Uterus (tissue), 4 donors: ENCODE measurements around the gene CTIF. TPM values are rescaled to one million over a fixed set of nuclear protein-coding genes. Genes with fewer than 3 reads are reported as not detected.
A peak's percentile ranks its signal among the peaks of the same experiment; 100 is the strongest.

ENCODE experiments used
- DNase-seq, 2 donors: peaks; one replicate each; pipeline ENCODE4 v3.0.0-alpha.2; 2019 to 2020
- H3K27ac ChIP-seq, 2 donors: fragments of 200-600 bp; sonication (generic); 1 replicate in 1 of 2; 2 replicates in 1 of 2; pipeline ENCODE4 v1.5.1; 2016 to 2018
- H3K27me3 ChIP-seq, 2 donors: fragments of 200-600 bp; sonication (generic); one replicate each; pipeline ENCODE4 v1.5.1; 2018 to 2019; ENCODE audit warnings: control low read depth in 1 of 2
- H3K36me3 ChIP-seq, 2 donors: fragments of 200-600 bp; sonication (generic); one replicate each; pipeline ENCODE4 v1.5.1; 2019; ENCODE audit warnings: control low read depth in 1 of 2
- H3K4me1 ChIP-seq, 2 donors: fragments of 200-600 bp; sonication (generic); one replicate each; pipeline ENCODE4 v1.5.1; 2018 to 2019; ENCODE audit warnings: control low read depth in 1 of 2
- H3K4me3 ChIP-seq, 2 donors: fragments of 200-600 bp; sonication (generic); 1 replicate in 1 of 2; 2 replicates in 1 of 2; pipeline ENCODE4 v1.5.1; 2018 to 2019; ENCODE audit warnings: mild to moderate bottlenecking in 1 of 2
- H3K9me3 ChIP-seq, 2 donors: fragments of 200-600 bp; sonication (generic); one replicate each; pipeline ENCODE4 v1.5.1; 2019; ENCODE audit warnings: control low read depth in 1 of 2
- CTCF ChIP-seq, 4 experiments: fragments of 200-600 bp in 2 of 4; fragments of 450-650 bp in 2 of 4; sonication (generic) in 2 of 4; IDR thresholded peaks; one replicate each; pipeline ENCODE4 v1.5.1; 2016 to 2019; ENCODE audit warnings: antibody characterized with exemption in 4 of 4, mild to moderate bottlenecking in 2 of 4, moderate library complexity in 1 of 4
- POLR2A ChIP-seq, 2 donors: fragments of 450-650 bp; IDR thresholded peaks; one replicate each; pipeline ENCODE4 v1.6.1; 2016; ENCODE audit warnings: antibody characterized with exemption in 2 of 2, mild to moderate bottlenecking in 1 of 2, moderate library complexity in 1 of 2
- intact Hi-C: fragments of 100-400 bp; cut with DNase I; formaldehyde crosslinking; loops from one replicate; pipeline ENCODE4 v1.15.1; 2023; ENCODE audit warnings: low total_unique reads
- total RNA-seq, 4 donors: library from RNA; depleted of rRNA in 3 of 4; stranded (reverse); fragments of >200 nt in 3 of 4; gene quantifications; one replicate each; pipeline versions ENCODE4 v1.1.0 to v1.2.4, GENCODE V29; 2014 to 2023
- donor health status: DM: yes; HTN: yes; CAD: no.

Gene CTIF
- total RNA-seq, 4 donors from 2014 or later: 11.3 to 94.3 (median 48.0) TPM

DNA sequence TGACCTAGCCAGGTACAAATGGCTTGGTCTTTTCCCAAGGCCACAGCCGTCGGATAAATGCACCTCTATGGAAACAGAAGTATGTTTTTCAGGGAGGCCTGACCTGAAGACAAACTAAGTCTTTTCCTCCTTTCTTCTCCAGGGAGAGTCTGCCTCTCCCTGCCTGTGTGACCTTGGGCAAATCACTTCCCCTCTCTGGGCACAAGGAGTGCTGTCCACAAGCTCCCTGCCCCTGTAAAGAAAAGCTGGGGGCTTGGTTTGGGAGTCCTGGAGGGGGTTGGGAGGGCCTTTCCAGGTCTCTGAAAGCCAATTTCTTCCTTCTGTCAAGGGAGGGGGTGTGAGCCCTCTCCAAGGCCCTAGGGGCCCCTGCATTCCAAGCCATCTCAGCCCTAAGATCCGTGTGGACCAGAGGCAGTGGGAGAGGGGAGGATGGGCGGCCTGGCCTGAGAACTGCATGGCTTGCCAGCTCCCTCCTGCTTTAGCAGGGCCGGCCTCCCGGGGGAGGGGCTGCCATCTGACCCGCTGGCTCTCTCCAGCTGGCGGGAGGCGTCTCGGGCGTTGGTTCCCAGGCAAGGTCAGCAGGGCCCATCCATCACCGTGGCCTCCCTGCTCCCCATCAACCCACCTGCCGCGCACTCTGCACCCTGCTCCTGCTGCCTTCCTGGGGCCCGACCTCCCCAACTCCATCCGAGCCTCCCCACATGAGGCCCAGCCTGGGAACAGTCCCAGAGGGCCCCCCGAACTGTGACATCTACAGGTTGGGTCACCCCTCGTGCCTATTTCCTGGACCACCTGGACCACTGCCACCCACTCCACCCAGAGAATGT is 350.5 kb downstream of the CTIF start:
- Histone ChIP-seq H3K27me3 (no peaks in the 10 kb centered on the region), H3K9me3 (no peaks in the 10 kb centered on the region), H3K4me3 (no peak overlapping the region), H3K4me1 (peaks cover 4 to 10% of the 10 kb centered on the region in 2 donors), H3K27ac (peak overlapping the region in 1 of 2 donors; percentile 9), H3K36me3 (no peaks in the 10 kb centered on the region)
- DNase-seq: peak; percentile 60 to 71
- intact Hi-C loops: no loop called here
- no peak for TF ChIP-seq CTCF (IDR thresholded peaks at IDR 0.05)
- no peak for TF ChIP-seq POLR2A (IDR thresholded peaks at IDR 0.05)

DNA sequence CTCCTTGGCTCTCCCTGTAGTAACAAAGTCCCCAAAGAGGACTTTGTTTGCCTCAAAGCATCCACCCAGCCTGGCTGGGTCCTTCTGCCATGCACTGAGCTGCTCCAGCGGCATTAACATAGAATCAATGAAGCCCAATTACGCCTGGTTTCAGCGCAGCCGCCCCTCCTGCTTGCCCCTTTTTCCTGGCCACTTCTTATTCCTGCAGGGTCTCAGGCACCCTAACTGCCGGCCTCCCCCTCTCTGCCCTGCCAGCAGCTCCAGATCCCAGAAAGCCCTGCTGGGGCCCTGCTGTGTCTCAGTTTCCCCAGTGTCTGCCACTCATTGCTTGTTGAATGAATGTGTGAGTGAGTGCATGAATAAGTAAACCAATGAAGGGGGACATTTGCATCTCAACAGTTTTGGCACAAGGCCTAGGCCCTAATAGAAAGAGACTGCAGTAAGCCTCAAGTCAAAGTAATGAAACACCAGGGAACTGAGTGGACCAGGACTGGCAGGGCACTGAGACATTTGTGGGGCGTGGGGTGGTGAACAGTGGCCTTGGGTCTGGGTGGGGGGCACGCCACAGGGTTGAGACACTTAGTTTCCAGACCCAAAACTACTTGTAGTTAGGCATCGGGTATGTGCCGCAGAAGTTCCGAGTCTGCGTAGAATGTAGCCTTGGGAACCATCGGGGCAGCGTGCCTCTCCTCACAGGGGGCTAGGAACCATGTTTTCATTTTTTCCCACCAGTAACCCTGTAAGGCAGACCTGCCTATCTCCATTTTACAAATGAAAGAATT is 351.3 kb downstream of the CTIF start:
- Histone ChIP-seq H3K9me3 (no peaks in the 10 kb centered on the region), H3K27me3 (no peaks in the 10 kb centered on the region), H3K4me3 (no peak overlapping the region), H3K4me1 (peaks cover 4 to 10% of the 10 kb centered on the region in 2 donors), H3K36me3 (no peaks in the 10 kb centered on the region), H3K27ac (peak overlapping the region in 1 of 2 donors; percentile 9)
- no peak for DNase-seq
- intact Hi-C loops: no loop called here
- TF ChIP-seq POLR2A (IDR thresholded peaks at IDR 0.05) (no peak), CTCF (IDR thresholded peaks at IDR 0.05) (no peak)

GRCh38 chr18:48891721-48892120 is 352.9 kb downstream of the CTIF start:
- intact Hi-C loops: no loop called here
- no peak for DNase-seq
- peaks cover 4 to 10% of the 10 kb centered on the region in 2 donors for H3K4me1 ChIP-seq

GRCh38 chr18:48892146-48892855 is 353.5 kb downstream of the CTIF start:
- H3K27ac ChIP-seq: no peak overlapping the region
- DNase-seq: no peak
- no peak overlapping the region for H3K4me3 ChIP-seq
- H3K4me1 ChIP-seq: peaks cover 4 to 10% of the 10 kb centered on the region in 2 donors
- TF ChIP-seq POLR2A (IDR thresholded peaks at IDR 0.05): no peak
- no peak for TF ChIP-seq CTCF (IDR thresholded peaks at IDR 0.05)
- H3K27me3 ChIP-seq: no peaks in the 10 kb centered on the region
- no peaks in the 10 kb centered on the region for H3K36me3 ChIP-seq
- no peaks in the 10 kb centered on the region for H3K9me3 ChIP-seq
- intact Hi-C loops: no loop called here

More at GRCh38 chr18:48891721-48892120, 352.9 kb downstream of the CTIF start:
- Histone ChIP-seq H3K27ac (no peak overlapping the region), H3K36me3 (no peaks in the 10 kb centered on the region), H3K27me3 (no peaks in the 10 kb centered on the region), H3K4me3 (no peak overlapping the region), H3K9me3 (no peaks in the 10 kb centered on the region)
- TF ChIP-seq CTCF (IDR thresholded peaks at IDR 0.05) (no peak), POLR2A (IDR thresholded peaks at IDR 0.05) (no peak)
